MM.1S (cell line): ENCODE data around the gene FARS2.
A peak's percentile ranks its signal among the peaks of the same experiment; 100 is the strongest.

Experiments used
- DNase-seq: peaks from one replicate; pipeline ENCODE4 v3.0.0-alpha.2; 2015
- H2AFZ ChIP-seq: fragments of 300-600 bp; sonication (generic); 2 replicates; pipeline ENCODE4 v1.6.0; 2016; ENCODE audit warnings: antibody characterized with exemption, low read length
- H3F3A ChIP-seq: fragments of 300-600 bp; sonication (generic); 2 replicates; pipeline ENCODE4 v1.6.1; 2016; ENCODE audit warnings: mild to moderate bottlenecking, antibody characterized with exemption, low read length, moderate library complexity, mixed read lengths; ENCODE audit not compliant: insufficient read depth
- H3K27ac ChIP-seq: fragments of 300-600 bp; sonication (generic); 2 replicates; pipeline ENCODE4 v1.5.1; 2016; ENCODE audit warnings: mild to moderate bottlenecking, low read length
- H3K27me3 ChIP-seq: fragments of 300-600 bp; sonication (generic); replicated peaks from 2 replicates; pipeline ENCODE4 v1.6.0; 2016; ENCODE audit warnings: low read length; ENCODE audit not compliant: insufficient read depth
- H3K36me3 ChIP-seq: fragments of 300-600 bp; sonication (generic); replicated peaks from 2 replicates; pipeline ENCODE4 v1.6.1; 2016; ENCODE audit warnings: mild to moderate bottlenecking, low read length, mixed read lengths; ENCODE audit not compliant: insufficient read depth
- H3K4me1 ChIP-seq: fragments of 300-600 bp; sonication (generic); 2 replicates; pipeline ENCODE4 v1.6.1; 2016; ENCODE audit warnings: low read length, mixed read lengths
- H3K4me2 ChIP-seq: fragments of 300-600 bp; sonication (generic); 2 replicates; pipeline ENCODE4 v1.6.0; 2016; ENCODE audit warnings: low read depth, low read length
- H3K4me3 ChIP-seq: fragments of 300-600 bp; sonication (generic); 2 replicates; pipeline ENCODE4 v1.5.1; 2016; ENCODE audit warnings: low read length, mixed read lengths
- H3K79me2 ChIP-seq: fragments of 300-600 bp; sonication (generic); 2 replicates; pipeline ENCODE4 v1.6.1; 2016; ENCODE audit warnings: mixed run types, low read length, mixed read lengths
- H3K9ac ChIP-seq: fragments of 300-600 bp; sonication (generic); 2 replicates; pipeline ENCODE4 v1.6.1; 2016; ENCODE audit warnings: low read length, mixed read lengths
- H3K9me2 ChIP-seq: fragments of 300-600 bp; sonication (generic); replicated peaks from 2 replicates; pipeline ENCODE4 v1.6.1; 2016; ENCODE audit warnings: mild to moderate bottlenecking, low read length, mixed read lengths; ENCODE audit not compliant: insufficient read depth
- H3K9me3 ChIP-seq: fragments of 300-600 bp; sonication (generic); replicated peaks from 2 replicates; pipeline ENCODE4 v1.6.1; 2016; ENCODE audit warnings: mild to moderate bottlenecking, low read length, mixed read lengths; ENCODE audit not compliant: insufficient read depth
- H4K20me1 ChIP-seq: fragments of 300-600 bp; sonication (generic); 2 replicates; pipeline ENCODE4 v1.6.1; 2016; ENCODE audit warnings: mild to moderate bottlenecking, low read length, moderate library complexity, mixed read lengths; ENCODE audit not compliant: insufficient read depth
- EZH2 ChIP-seq: fragments of 300-600 bp; sonication (generic); optimal IDR thresholded peaks from 2 replicates; pipeline ENCODE3; 2017; ENCODE audit warnings: low read depth, mild to moderate bottlenecking, antibody characterized with exemption, low read length, mixed read lengths
- EZH2phosphoT487 ChIP-seq: fragments of 300-600 bp; sonication (generic); IDR thresholded peaks from 2 replicates; pipeline ENCODE4 v1.6.1; 2018; ENCODE audit warnings: antibody characterized with exemption, low read length
- TF ChIP-seq, protein P1 (sequence below): fragments of 300-600 bp; sonication (generic); IDR thresholded peaks from 2 replicates; pipeline ENCODE4 v1.5.1; 2016; ENCODE audit warnings: antibody characterized with exemption, low read length, mixed read lengths

FARS2 gene

DNA sequence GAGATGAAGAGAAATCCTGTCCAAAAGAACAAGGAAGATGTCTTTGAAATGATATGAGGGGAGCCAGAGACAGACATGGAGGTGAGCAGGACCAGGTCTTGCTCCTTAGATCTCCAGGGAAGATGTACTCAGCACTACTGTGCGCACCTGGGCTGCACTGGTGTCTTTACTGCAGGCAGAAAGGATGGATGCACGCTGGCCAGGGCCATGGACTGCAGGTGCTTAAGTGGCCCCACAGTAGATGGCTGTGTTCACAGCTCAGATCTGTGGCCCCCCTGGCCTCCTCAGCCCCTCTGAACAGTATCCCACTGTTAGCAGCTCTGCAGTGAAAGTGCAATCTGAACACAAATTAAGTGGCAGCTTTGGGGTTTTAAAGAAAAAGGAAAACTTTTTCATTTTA is 402.4 kb downstream of the FARS2 start:
- Histone ChIP-seq H3K9ac (no peak overlapping the region), H3K27ac (no peak overlapping the region), H3K79me2 (no peaks in the 10 kb centered on the region), H2AFZ (no peak overlapping the region), H3K4me1 (peaks cover 3% of the 10 kb centered on the region; the same call in 1 of the 2 replicates), H3F3A (no peaks in the 10 kb centered on the region), H3K4me3 (no peak overlapping the region), H3K27me3 (no peaks in the 10 kb centered on the region), H3K4me2 (no peak overlapping the region), H3K9me2 (no peaks in the 10 kb centered on the region), H3K36me3 (no peaks in the 10 kb centered on the region), H4K20me1 (no peaks in the 10 kb centered on the region), H3K9me3 (no peaks in the 10 kb centered on the region)
- DNase-seq, result no peak
- TF ChIP-seq EZH2phosphoT487 (no peak), EZH2 (no peak)
- TF ChIP-seq, protein P1, sequence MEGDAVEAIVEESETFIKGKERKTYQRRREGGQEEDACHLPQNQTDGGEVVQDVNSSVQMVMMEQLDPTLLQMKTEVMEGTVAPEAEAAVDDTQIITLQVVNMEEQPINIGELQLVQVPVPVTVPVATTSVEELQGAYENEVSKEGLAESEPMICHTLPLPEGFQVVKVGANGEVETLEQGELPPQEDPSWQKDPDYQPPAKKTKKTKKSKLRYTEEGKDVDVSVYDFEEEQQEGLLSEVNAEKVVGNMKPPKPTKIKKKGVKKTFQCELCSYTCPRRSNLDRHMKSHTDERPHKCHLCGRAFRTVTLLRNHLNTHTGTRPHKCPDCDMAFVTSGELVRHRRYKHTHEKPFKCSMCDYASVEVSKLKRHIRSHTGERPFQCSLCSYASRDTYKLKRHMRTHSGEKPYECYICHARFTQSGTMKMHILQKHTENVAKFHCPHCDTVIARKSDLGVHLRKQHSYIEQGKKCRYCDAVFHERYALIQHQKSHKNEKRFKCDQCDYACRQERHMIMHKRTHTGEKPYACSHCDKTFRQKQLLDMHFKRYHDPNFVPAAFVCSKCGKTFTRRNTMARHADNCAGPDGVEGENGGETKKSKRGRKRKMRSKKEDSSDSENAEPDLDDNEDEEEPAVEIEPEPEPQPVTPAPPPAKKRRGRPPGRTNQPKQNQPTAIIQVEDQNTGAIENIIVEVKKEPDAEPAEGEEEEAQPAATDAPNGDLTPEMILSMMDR, result no peak

DNA sequence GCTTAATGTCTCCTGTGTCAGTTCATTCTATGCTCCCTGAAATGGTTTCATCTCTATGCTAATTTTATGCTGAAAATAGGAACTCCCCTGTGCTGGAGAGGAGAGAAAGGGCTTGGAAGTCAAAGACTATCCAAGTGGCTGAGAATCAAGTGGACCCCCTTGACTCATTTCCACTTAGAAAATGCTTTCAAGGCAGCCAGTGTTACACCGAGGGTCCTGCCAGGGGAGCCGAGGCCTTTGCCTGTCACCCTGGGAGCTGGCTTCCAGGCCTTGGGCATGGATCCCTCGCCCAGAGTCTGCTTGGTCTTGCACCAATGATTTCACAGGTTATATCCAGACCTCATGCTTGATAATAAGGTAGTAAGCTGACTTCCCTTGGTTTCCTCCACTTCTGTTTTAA is 402.8 kb downstream of the FARS2 start:
- no peaks in the 10 kb centered on the region for H3K27me3 ChIP-seq
- no peaks in the 10 kb centered on the region for H3F3A ChIP-seq
- no peak overlapping the region for H3K4me3 ChIP-seq
- H2AFZ ChIP-seq, result no peak overlapping the region
- H3K4me1 ChIP-seq, result peaks cover 3% of the 10 kb centered on the region; the same call in 1 of the 2 replicates
- H3K27ac ChIP-seq, result no peak overlapping the region
- H3K9ac ChIP-seq, result no peak overlapping the region
- TF ChIP-seq EZH2phosphoT487 (no peak), EZH2 (no peak)
- TF ChIP-seq, protein P1, result no peak
- no peaks in the 10 kb centered on the region for H3K9me3 ChIP-seq
- no peak overlapping the region for H3K4me2 ChIP-seq
- no peaks in the 10 kb centered on the region for H3K79me2 ChIP-seq
- no peaks in the 10 kb centered on the region for H3K36me3 ChIP-seq
- H4K20me1 ChIP-seq, result no peaks in the 10 kb centered on the region
- H3K9me2 ChIP-seq, result no peaks in the 10 kb centered on the region
- DNase-seq, result no peak

DNA sequence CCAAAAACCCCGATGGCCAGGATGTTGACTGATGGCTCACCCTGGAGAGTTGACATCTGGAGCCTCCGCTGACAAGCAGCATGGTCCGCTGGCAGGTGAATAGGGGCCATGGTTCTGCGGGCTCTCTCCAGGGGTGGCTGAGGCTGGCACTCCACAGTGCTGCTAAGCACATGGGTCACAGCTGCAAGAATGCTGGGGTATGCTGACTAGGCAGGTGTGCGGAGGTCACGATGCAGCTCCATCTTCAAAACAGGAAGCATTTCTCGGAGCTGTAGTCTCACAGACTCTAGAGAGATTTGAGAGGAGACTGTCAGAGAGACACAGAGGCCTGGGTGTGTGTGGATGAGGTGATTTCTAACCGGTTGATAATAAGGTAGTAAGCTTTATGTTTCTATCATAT is 403.9 kb downstream of the FARS2 start:
- peak; percentile 42 for DNase-seq
- Histone ChIP-seq H3K36me3 (no peaks in the 10 kb centered on the region), H4K20me1 (no peaks in the 10 kb centered on the region), H3K27ac (no peak overlapping the region; the same call in 1 of the 2 replicates), H3K9me3 (no peaks in the 10 kb centered on the region), H3K4me3 (no peak overlapping the region), H3F3A (no peaks in the 10 kb centered on the region), H2AFZ (no peak overlapping the region), H3K79me2 (no peaks in the 10 kb centered on the region), H3K9me2 (no peaks in the 10 kb centered on the region), H3K4me1 (peaks cover 3% of the 10 kb centered on the region; the same call in 1 of the 2 replicates), H3K9ac (no peak overlapping the region), H3K4me2 (no peak overlapping the region), H3K27me3 (no peaks in the 10 kb centered on the region)
- TF ChIP-seq, protein P1, result no peak
- TF ChIP-seq EZH2 (no peak), EZH2phosphoT487 (no peak)
